Liver (tissue), 9 donors: ENCODE data around the gene PPP2R3A. TPM values are rescaled to one million over a fixed set of nuclear protein-coding genes. Genes with fewer than 3 reads are reported as not detected.

Experiments used
- DNase-seq: peaks from one replicate; pipeline ENCODE4 v3.0.0-alpha.2; 2017; ENCODE audit warnings: low spot score
- H3K27ac ChIP-seq, 2 donors: one replicate each; pipeline ENCODE4 v1.7.0; 2013; ENCODE audit warnings: inconsistent platforms in 2 of 2, low read length in 2 of 2, control low read depth in 1 of 2, low read depth in 1 of 2, mild to moderate bottlenecking in 1 of 2
- H3K27me3 ChIP-seq, 4 donors: one replicate each; pipeline versions ENCODE4 v1.6.1 to v1.7.0; 2013; ENCODE audit warnings: low read length in 3 of 4, inconsistent platforms in 1 of 4, mild to moderate bottlenecking in 1 of 4, moderate library complexity in 1 of 4; ENCODE audit not compliant: control insufficient read depth in 4 of 4, insufficient read depth in 4 of 4
- H3K36me3 ChIP-seq, 4 donors: one replicate each; pipeline versions ENCODE4 v1.6.1 to v1.7.0; 2013; ENCODE audit warnings: low read length in 3 of 4, mild to moderate bottlenecking in 3 of 4, low read depth in 1 of 4, moderate library complexity in 1 of 4; ENCODE audit not compliant: control insufficient read depth in 4 of 4, insufficient read depth in 3 of 4
- H3K4me1 ChIP-seq, 4 donors: one replicate each; pipeline versions ENCODE4 v1.6.1 to v1.7.0; 2013; ENCODE audit warnings: low read length in 3 of 4, mild to moderate bottlenecking in 3 of 4, moderate library complexity in 1 of 4; ENCODE audit not compliant: control insufficient read depth in 4 of 4, insufficient read depth in 4 of 4
- H3K4me3 ChIP-seq, 3 donors: one replicate each; pipeline versions ENCODE4 v1.6.1 to v1.7.0; 2013; ENCODE audit warnings: low read length in 3 of 3, control low read depth in 1 of 3, low read depth in 1 of 3, mild to moderate bottlenecking in 1 of 3
- H3K9ac ChIP-seq, 2 donors: one replicate each; pipeline ENCODE4 v1.7.0; 2013; ENCODE audit warnings: low read length in 2 of 2, mild to moderate bottlenecking in 2 of 2, moderate library complexity in 2 of 2, control low read depth in 1 of 2, low read depth in 1 of 2
- H3K9me3 ChIP-seq, 4 donors: one replicate each; pipeline versions ENCODE4 v1.6.1 to v1.7.0; 2013; ENCODE audit warnings: low read length in 3 of 4; ENCODE audit not compliant: control insufficient read depth in 4 of 4
- FOXA1 ChIP-seq: IDR thresholded peaks from 2 replicates; pipeline ENCODE4 v1.6.1; 2016; ENCODE audit warnings: antibody characterized with exemption
- FOXA2 ChIP-seq: IDR thresholded peaks from 2 replicates; pipeline ENCODE4 v1.6.1; 2016; ENCODE audit warnings: antibody characterized with exemption
- HNF4G ChIP-seq: IDR thresholded peaks from 2 replicates; pipeline ENCODE4 v1.6.1; 2016; ENCODE audit warnings: antibody characterized with exemption
- JUND ChIP-seq, 2 donors: IDR thresholded peaks; 2 replicates each; pipeline ENCODE4 v1.6.1; 2016; ENCODE audit warnings: antibody characterized with exemption in 2 of 2
- NR2F2 ChIP-seq: IDR thresholded peaks from 2 replicates; pipeline ENCODE4 v1.6.1; 2016; ENCODE audit warnings: antibody characterized with exemption
- RAD21 ChIP-seq, 2 donors: IDR thresholded peaks; 2 replicates each; pipeline ENCODE4 v1.6.1; 2016; ENCODE audit warnings: antibody characterized with exemption in 2 of 2, mild to moderate bottlenecking in 2 of 2
- RXRA ChIP-seq, 2 donors: IDR thresholded peaks; 2 replicates each; pipeline ENCODE4 v1.6.1; 2017 to 2018; ENCODE audit warnings: antibody characterized with exemption in 2 of 2, mild to moderate bottlenecking in 1 of 2
- SP1 ChIP-seq: IDR thresholded peaks from 2 replicates; pipeline ENCODE4 v1.6.1; 2018; ENCODE audit warnings: antibody characterized with exemption, mild to moderate bottlenecking
- TAF1 ChIP-seq: conservative IDR thresholded peaks from 2 replicates; pipeline ENCODE4 v1.6.1; 2016; ENCODE audit warnings: antibody characterized with exemption, mild to moderate bottlenecking
- YY1 ChIP-seq: IDR thresholded peaks from 2 replicates; pipeline ENCODE4 v1.6.1; 2016; ENCODE audit warnings: antibody characterized with exemption, mild to moderate bottlenecking
- WGBS: extraction: QIAGEN DNeasy Blood & Tissue Kit; methylation state at CpG from one replicate; pipeline ENCODE4 v1.1.7; 2013; 5-methylcytosine and 5-hydroxymethylcytosine counted together
- polyA plus RNA-seq, 2 donors: library from polyadenylated mRNA; stranded (reverse) in 1 of 2; unstranded in 1 of 2; fragments of 200-250 nt in 1 of 2; fragments of >200 nt in 1 of 2; fragmentation: Nextera tagmentation in 1 of 2; extraction: Ambion mirVana in 1 of 2; gene quantifications; one replicate each; pipeline versions ENCODE4 v1.2.1 to v1.2.3, GENCODE V29; 2013 to 2015
- total RNA-seq, 2 donors: library from RNA; depleted of rRNA; stranded (reverse); fragments of >200 nt; gene quantifications; one replicate each; pipeline ENCODE4 v1.2.3, GENCODE V29; 2014
- TF ChIP-seq, protein P1 (sequence below): IDR thresholded peaks from 2 replicates; pipeline ENCODE4 v1.6.1; 2016; ENCODE audit warnings: antibody characterized with exemption
- TF ChIP-seq, protein P2 (sequence below): IDR thresholded peaks from 2 replicates; pipeline ENCODE4 v1.6.1; 2016; ENCODE audit warnings: antibody characterized with exemption, mild to moderate bottlenecking
- TF ChIP-seq, protein P3 (sequence below): IDR thresholded peaks from 2 replicates; pipeline ENCODE4 v1.6.1; 2016; ENCODE audit warnings: antibody characterized with exemption
- TF ChIP-seq, protein P4 (sequence below): IDR thresholded peaks from 2 replicates; pipeline ENCODE4 v1.6.1; 2016; ENCODE audit warnings: antibody characterized with exemption
- donor health status: healthy.
- donor health status: healthy.
- donor health status: healthy.
- donor health status: healthy.
- donor health status: healthy.

The PPP2R3A gene
- total and polyA plus RNA-seq, 4 donors = 0.54 to 3.3 (median 1.6) TPM

DNA sequence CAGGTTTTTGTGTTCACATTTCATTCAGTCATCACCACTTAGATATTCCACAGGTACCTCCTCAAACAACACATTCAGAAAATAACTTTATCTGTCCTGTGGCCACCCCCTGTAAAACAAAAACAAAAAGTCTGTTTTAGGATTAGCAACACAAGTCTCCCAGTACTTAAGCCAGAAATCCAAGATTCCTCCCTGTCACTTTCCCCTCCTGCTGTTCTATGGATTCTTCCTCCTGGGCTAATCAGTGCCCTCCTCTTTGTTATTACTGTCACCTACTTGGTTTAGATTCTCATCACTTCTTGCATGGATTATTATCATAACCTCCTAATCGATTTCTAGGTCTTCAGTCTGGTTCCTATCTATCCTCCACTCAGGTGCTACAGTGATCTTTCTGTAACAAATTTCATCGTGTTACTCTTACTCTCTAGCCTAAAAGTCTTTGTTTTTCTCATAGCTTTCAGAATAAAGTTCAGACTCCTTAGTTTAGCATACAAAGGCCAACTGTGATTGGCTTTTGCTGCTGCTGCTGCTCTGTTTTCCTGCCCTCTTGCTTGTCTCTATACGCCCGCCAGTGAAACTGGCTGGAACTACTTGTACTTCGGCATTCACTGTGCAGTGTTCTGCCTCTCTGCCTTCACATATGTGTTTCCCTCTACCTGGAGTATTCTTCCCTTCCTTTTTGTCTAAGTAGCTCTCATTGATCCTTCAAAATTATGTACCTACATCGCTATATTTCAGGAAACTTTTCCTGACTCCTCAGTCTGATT is 32.2 kb downstream of the PPP2R3A start:
- DNase-seq = no peak
- TF ChIP-seq SP1 (no peak), RXRA (IDR thresholded peaks at IDR 0.05) (no peak), FOXA1 (no peak), RAD21 (IDR thresholded peaks at IDR 0.05) (no peak), JUND (IDR thresholded peaks at IDR 0.05) (no peak), FOXA2 (no peak), NR2F2 (no peak)
- TF ChIP-seq, protein P1, sequence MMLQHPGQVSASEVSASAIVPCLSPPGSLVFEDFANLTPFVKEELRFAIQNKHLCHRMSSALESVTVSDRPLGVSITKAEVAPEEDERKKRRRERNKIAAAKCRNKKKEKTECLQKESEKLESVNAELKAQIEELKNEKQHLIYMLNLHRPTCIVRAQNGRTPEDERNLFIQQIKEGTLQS = no peak
- TF ChIP-seq, protein P2, sequence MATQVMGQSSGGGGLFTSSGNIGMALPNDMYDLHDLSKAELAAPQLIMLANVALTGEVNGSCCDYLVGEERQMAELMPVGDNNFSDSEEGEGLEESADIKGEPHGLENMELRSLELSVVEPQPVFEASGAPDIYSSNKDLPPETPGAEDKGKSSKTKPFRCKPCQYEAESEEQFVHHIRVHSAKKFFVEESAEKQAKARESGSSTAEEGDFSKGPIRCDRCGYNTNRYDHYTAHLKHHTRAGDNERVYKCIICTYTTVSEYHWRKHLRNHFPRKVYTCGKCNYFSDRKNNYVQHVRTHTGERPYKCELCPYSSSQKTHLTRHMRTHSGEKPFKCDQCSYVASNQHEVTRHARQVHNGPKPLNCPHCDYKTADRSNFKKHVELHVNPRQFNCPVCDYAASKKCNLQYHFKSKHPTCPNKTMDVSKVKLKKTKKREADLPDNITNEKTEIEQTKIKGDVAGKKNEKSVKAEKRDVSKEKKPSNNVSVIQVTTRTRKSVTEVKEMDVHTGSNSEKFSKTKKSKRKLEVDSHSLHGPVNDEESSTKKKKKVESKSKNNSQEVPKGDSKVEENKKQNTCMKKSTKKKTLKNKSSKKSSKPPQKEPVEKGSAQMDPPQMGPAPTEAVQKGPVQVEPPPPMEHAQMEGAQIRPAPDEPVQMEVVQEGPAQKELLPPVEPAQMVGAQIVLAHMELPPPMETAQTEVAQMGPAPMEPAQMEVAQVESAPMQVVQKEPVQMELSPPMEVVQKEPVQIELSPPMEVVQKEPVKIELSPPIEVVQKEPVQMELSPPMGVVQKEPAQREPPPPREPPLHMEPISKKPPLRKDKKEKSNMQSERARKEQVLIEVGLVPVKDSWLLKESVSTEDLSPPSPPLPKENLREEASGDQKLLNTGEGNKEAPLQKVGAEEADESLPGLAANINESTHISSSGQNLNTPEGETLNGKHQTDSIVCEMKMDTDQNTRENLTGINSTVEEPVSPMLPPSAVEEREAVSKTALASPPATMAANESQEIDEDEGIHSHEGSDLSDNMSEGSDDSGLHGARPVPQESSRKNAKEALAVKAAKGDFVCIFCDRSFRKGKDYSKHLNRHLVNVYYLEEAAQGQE = no peak
- TF ChIP-seq, protein P3, sequence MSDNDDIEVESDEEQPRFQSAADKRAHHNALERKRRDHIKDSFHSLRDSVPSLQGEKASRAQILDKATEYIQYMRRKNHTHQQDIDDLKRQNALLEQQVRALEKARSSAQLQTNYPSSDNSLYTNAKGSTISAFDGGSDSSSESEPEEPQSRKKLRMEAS = no peak
- H3K27me3 ChIP-seq = no peaks in the 10 kb centered on the region
- no peak overlapping the region for H3K4me3 ChIP-seq
- no peaks in the 10 kb centered on the region for H3K9me3 ChIP-seq
- no peaks in the 10 kb centered on the region for H3K36me3 ChIP-seq
- WGBS = 91% methylated on average over 6 of the region's 6 CpGs
- no peaks in the 10 kb centered on the region for H3K4me1 ChIP-seq
- H3K27ac ChIP-seq = no peak overlapping the region
- no peak overlapping the region for H3K9ac ChIP-seq

DNA sequence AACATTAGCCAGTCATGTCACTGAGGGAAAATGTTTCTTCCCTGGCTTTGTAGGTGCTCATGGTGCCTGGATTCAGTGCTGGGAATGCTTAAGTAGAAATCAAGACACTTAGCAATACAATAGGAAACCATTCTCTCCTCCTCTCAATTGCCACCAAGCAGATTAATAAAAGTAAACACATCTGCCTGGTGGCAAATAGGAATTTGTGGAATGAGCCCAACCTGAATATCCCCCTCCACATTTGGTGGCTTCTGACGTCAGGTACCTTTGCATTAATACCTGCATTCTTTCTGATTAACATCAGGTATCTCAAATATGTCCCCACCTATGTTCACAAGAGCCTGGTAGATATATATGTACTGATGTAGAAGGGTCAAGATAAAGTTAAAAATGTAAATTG is 42.7 kb downstream of the PPP2R3A start:
- 92% methylated on average over 1 of the region's 1 CpG for WGBS
- TF ChIP-seq, protein P3 = no peak
- no peak for TF ChIP-seq YY1
- TF ChIP-seq TAF1 = no peak
- no peak for TF ChIP-seq JUND (IDR thresholded peaks at IDR 0.05)

DNA sequence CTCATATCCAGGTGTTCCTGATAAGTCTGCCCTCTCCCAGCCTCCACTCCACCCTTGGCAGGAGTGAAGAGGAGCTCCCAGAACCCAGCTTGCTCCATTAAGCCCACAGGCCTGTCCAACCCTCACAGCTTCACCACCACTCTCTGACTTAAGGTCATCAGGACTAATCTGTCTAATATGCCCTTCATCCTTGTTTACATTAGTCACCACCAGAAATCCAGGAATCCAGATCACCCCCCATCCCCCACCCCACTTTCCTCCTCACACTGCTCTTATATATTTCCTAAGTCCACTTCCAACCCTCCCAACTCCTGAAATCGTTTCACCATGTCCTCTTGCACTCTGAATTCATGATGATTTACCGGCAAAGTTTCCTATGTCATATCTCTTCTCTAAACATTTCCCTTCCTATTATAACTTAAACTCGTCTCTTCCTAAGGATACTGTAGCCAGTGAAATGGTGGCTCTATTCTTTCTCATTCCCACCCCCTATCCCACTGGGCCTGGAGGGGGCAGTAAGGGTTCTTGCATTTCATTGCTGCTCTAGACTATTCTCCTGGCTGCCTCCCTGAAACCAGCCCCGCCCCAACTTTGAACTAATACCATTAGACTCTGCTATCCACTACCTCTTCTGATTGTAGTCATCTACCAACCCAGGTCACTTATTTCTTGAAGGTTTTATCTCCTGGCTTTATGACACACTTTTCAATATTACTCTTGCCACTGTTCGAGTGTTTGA is 43.4 kb downstream of the PPP2R3A start:
- Histone ChIP-seq H3K27me3 (no peaks in the 10 kb centered on the region), H3K4me1 (no peaks in the 10 kb centered on the region), H3K4me3 (no peak overlapping the region), H3K36me3 (no peaks in the 10 kb centered on the region), H3K9ac (no peak overlapping the region), H3K9me3 (no peaks in the 10 kb centered on the region), H3K27ac (no peak overlapping the region)
- no peak for DNase-seq
- WGBS = 88% methylated on average over 5 of the region's 5 CpGs
- TF ChIP-seq, protein P2 = no peak
- TF ChIP-seq, protein P4, sequence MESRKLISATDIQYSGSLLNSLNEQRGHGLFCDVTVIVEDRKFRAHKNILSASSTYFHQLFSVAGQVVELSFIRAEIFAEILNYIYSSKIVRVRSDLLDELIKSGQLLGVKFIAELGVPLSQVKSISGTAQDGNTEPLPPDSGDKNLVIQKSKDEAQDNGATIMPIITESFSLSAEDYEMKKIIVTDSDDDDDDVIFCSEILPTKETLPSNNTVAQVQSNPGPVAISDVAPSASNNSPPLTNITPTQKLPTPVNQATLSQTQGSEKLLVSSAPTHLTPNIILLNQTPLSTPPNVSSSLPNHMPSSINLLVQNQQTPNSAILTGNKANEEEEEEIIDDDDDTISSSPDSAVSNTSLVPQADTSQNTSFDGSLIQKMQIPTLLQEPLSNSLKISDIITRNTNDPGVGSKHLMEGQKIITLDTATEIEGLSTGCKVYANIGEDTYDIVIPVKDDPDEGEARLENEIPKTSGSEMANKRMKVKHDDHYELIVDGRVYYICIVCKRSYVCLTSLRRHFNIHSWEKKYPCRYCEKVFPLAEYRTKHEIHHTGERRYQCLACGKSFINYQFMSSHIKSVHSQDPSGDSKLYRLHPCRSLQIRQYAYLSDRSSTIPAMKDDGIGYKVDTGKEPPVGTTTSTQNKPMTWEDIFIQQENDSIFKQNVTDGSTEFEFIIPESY = no peak
- TF ChIP-seq HNF4G = no peak
- TF ChIP-seq NR2F2 = no peak

More for the DNA sequence above, 42.7 kb downstream of the PPP2R3A start:
- H3K4me1 ChIP-seq = no peaks in the 10 kb centered on the region
- H3K9me3 ChIP-seq = no peaks in the 10 kb centered on the region
- H3K4me3 ChIP-seq = no peak overlapping the region
- H3K36me3 ChIP-seq = no peaks in the 10 kb centered on the region
- no peaks in the 10 kb centered on the region for H3K27me3 ChIP-seq
- no peak overlapping the region for H3K9ac ChIP-seq
- H3K27ac ChIP-seq = no peak overlapping the region
- DNase-seq = no peak
